ENCODE measurements around the gene ANKRD22. TPM values are rescaled to one million over a fixed set of nuclear protein-coding genes. Genes with fewer than 3 reads are reported as not detected.

ANKRD22 gene
- total RNA-seq, 2 donors from 2014 or later, result 0.21 to 5.9 TPM

DNA sequence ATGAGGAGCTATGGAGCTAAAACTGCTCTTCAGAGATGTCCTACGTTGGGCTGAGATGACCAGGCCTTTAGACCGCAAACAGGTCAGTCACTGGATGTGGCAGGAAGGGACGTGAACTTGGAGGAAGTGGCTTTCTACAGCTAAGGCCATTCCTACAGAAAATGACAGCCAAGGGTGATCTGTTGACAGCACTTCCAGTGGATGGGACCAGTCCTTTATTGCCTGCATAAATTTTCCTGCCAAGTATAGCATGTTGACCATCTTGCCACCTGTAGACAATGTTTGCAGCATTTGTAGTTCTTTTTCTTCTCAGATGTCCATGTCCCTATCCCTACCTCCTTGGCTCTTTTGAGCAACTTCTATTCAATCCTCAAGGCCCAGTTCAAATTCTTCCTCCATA, 45.7 kb downstream of the ANKRD22 start:
- H3K27ac Mint-ChIP-seq, result peak overlapping the region; percentile 17
- no peaks in the 10 kb centered on the region for H3K27me3 Mint-ChIP-seq
- no peak for ATAC-seq (replicated peaks)
- no peaks in the 10 kb centered on the region for H3K36me3 Mint-ChIP-seq (ENCODE audit: low read depth)
- no peak overlapping the region for H3K4me3 Mint-ChIP-seq
- H3K4me1 Mint-ChIP-seq, result peaks cover 11% of the 10 kb centered on the region
- H3K9me3 Mint-ChIP-seq, result no peaks in the 10 kb centered on the region

DNA sequence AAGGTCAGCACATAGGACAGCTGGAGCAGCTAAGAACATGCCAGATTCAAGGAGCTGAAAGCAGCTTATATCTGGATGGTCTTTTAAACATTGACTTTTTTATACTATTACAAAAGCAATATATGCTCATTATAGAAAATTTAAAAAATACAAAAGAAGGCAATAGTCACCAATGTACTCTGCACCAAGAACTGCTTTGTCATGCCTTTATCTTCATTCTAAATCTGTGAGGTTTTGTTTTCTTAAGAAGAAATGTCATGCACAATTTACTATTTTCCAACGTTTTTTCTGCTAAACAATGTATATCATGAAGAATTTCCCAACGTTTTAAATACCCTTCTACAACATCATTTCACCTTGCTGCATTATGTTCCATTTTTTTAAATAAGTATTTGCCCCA, 46.3 kb downstream of the ANKRD22 start:
- Mint-ChIP-seq H3K4me3 (no peak overlapping the region), H3K4me1 (peaks cover 9% of the 10 kb centered on the region), H3K36me3 (ENCODE audit: low read depth) (no peaks in the 10 kb centered on the region), H3K9me3 (no peaks in the 10 kb centered on the region), H3K27me3 (no peaks in the 10 kb centered on the region), H3K27ac (no peak overlapping the region)
- ATAC-seq (replicated peaks), result no peak

DNA sequence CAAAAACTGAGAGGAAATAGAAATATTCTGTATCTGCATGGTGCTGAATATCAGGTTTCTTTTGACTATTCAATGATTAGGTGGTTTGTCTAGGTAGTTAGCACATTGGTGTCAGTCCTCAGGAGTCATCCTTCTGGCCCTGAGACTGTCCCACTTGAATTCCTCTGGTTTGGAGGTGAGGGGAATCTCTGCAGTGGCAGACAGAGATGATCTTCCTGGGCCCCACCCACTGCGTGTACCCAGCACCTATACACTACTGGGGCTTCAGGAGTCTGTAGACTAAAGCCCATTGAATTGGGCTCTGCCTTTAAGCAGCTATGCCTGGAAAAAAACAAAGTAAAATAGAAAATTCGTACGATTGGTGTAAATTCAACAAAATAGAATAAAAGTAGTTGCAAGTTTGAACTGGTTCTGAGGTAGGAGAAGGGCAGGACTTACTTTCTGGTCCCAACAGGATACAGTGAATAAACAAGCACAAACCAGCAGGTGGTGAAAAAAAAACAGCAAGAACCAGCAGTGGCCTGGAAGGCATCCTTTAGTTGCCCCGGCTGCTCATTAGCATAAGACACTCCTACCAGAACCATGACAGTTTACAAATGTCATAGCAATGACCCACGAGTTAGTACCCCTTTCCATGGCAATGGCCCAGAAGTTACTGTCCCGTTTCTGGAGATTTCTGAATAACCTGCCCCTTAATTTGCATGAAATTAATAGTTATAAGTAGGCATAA, 47.4 kb downstream of the ANKRD22 start:
- no peaks in the 10 kb centered on the region for H3K27me3 Mint-ChIP-seq
- H3K4me1 Mint-ChIP-seq, result peaks cover 8% of the 10 kb centered on the region
- no peak overlapping the region for H3K4me3 Mint-ChIP-seq
- no peak overlapping the region for H3K27ac Mint-ChIP-seq
- no peak for ATAC-seq (replicated peaks)
- H3K36me3 Mint-ChIP-seq (ENCODE audit: low read depth), result no peaks in the 10 kb centered on the region
- no peaks in the 10 kb centered on the region for H3K9me3 Mint-ChIP-seq

DNA sequence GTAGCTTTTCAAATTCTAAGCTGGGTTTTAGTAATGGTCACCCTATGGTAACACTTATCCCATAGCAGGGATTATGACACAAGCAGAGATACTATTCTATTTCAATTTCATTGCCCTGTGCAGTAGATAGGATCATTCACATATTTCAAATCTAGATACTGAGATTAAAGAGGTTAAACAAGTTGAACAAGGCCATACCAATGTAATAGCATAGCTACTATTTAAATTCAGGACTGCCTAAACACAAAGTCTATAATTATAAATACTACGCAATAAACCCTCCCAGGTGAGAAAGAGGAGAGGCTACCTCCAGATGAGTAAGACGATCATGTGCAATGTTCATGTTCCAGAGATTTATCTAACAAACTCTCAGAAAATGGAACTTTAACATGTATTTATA, 48.0 kb downstream of the ANKRD22 start:
- no peak for ATAC-seq (replicated peaks)
- no peaks in the 10 kb centered on the region for H3K36me3 Mint-ChIP-seq (ENCODE audit: low read depth)
- no peaks in the 10 kb centered on the region for H3K27me3 Mint-ChIP-seq
- no peak overlapping the region for H3K4me3 Mint-ChIP-seq
- peaks cover 8% of the 10 kb centered on the region for H3K4me1 Mint-ChIP-seq
- H3K27ac Mint-ChIP-seq, result no peak overlapping the region
- H3K9me3 Mint-ChIP-seq, result no peaks in the 10 kb centered on the region

DNA sequence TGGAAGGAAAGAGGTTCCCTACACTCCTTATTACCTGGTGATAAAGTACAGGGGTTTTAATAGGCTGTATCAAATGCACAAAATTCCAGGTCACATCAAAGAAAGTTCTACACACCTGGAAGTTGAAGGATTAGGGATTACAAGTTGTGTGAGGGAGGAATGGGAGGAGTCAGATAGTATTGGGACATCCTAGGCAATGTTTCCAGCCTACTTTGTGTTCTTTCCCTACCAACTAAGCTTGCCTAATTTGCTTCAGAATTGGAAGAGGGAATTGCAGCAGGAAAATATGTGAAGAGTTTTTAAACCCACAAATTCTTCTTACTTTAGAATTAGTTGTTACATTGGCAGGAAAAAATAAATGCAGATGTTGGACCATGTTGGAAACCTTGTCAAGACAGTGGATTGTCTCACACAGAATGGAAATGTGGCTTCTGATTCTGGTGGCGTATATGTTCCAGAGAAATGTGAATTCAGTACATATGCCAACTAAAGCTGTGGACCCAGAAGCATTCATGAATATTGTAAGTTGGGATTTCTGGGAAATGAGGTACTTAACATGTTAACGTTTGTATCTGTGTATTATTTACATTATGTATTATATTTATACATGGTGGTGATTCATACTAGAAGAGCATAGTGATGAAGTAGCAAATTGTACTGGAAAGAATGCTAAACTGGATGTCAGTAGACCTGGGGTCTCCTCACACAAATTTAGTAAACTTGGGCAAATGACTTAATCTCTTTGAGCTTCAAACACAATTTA, 48.9 kb downstream of the ANKRD22 start, which contains the start of gene LIPM:
LIPM (plus strand) TSS at position 208 of the 763 bp plus-strand sequence; CDS start at position 375, 167 bp downstream.
- H3K9me3 Mint-ChIP-seq, result no peaks in the 10 kb centered on the region
- no peak within 1 kb of the TSS for H3K4me3 Mint-ChIP-seq
- H3K4me1 Mint-ChIP-seq, result peaks cover 8% of the 10 kb centered on the region
- H3K36me3 Mint-ChIP-seq (ENCODE audit: low read depth), result no peaks in the 10 kb centered on the region
- ATAC-seq (replicated peaks), result no peak
- no peak within 1 kb of the TSS for H3K27ac Mint-ChIP-seq
- no peaks in the 10 kb centered on the region for H3K27me3 Mint-ChIP-seq

DNA sequence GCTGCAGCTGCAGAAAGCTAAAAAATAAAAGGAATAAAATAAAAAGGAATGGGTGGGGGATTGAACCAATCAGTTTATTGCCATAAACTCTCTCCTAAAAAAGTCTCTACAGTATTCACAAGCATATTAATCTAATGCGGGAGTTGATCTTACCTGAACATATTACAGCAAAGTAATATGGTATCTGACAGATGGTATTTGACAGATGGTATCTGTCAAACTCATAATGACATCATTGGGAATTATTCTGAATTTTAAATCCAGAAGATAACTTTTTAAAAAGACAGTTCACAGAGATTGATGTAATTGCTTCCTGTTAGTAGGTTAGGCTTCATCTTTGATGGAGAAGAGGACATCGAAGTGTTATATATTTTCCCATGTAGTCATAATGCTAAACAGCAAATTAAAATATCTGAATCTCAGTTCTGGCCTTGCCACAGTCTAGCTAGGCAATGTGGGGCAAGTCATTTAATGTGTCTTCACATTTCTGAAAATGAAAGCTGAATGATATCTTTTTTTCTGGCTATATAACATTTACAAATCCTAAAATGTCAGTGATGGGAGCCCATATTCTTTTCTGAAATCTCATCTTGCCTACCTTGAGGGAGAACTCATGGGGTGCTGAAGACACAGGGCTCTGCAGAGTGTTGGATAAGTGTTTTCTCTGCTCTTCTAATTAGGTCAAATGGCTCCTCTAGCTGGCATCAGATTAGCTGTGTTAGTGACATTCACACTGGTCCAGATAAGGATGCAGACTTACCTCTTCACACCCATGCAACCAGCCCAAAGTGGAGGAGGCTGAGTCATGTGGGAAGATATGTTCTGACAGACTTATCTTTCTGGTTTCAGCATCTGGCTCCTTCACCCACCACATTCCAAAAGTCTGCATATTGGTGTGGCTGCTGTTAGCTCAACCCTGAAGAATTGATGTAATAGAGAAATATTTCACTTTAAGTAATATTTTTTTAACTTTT, 51.2 kb downstream of the ANKRD22 start:
- no peaks in the 10 kb centered on the region for H3K27me3 Mint-ChIP-seq
- H3K9me3 Mint-ChIP-seq, result no peaks in the 10 kb centered on the region
- no peak overlapping the region for H3K27ac Mint-ChIP-seq
- no peak overlapping the region for H3K4me3 Mint-ChIP-seq
- peak; percentile 93 for ATAC-seq (replicated peaks)
- H3K4me1 Mint-ChIP-seq, result peaks cover 8% of the 10 kb centered on the region
- no peaks in the 10 kb centered on the region for H3K36me3 Mint-ChIP-seq (ENCODE audit: low read depth)

DNA sequence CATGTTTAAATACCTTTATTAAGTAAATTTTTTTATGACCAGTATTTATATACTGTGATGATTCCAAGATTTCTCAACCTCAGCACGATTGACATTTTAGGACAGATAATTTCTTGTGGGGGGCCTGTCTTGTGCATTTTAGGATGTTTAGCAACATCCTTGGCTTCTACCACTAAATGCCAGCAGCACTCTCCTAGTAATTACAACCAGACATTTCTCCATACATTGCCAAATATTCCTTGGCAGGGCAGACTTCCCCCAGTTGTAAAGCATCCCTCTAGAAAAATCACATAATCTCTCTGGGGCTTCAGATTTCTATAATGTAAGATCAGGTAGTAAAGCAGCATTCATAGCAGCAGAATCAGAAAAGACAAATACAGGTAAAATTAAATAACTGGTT, 56.9 kb downstream of the ANKRD22 start:
- ATAC-seq (replicated peaks), result no peak
- H3K27ac Mint-ChIP-seq, result no peak overlapping the region

DNA sequence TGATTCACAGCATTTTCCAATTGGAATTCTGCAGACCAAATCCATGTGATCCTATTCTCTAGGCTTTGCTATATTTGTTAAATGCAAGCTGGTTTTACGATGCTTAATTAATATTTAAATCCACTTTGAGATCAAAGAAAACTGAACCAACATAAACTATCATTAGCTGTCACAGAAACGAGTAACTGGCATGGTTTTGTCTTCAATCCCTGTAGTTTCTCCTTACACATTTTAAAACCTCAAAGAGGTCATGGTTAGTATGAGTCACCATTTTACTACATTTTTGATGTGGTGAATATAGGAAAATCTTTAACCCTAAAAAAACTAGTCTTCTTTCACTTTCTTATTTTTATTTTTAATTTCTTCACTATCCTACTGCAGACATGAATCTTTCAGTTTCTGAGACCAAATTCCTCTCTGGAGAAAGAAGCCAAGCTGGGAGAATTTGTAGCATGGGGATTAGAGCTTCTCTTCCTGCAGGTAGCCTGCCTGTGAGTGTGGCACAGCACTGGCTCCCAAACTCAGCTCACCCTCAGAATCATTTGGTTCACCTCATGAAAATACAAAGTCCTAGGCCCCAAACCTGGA, 57.8 kb downstream of the ANKRD22 start:
- no peaks in the 10 kb centered on the region for H3K9me3 Mint-ChIP-seq
- H3K4me1 Mint-ChIP-seq, result peaks cover 16% of the 10 kb centered on the region
- H3K4me3 Mint-ChIP-seq, result peak overlapping the region; percentile 44
- peak overlapping the region; percentile 77 for H3K27ac Mint-ChIP-seq
- H3K27me3 Mint-ChIP-seq, result no peaks in the 10 kb centered on the region
- peak; percentile 95 for ATAC-seq (replicated peaks)
- no peaks in the 10 kb centered on the region for H3K36me3 Mint-ChIP-seq (ENCODE audit: low read depth)

More for the DNA sequence above, 56.9 kb downstream of the ANKRD22 start:
- H3K36me3 Mint-ChIP-seq (ENCODE audit: low read depth), result no peaks in the 10 kb centered on the region
- no peaks in the 10 kb centered on the region for H3K27me3 Mint-ChIP-seq
- peaks cover 16% of the 10 kb centered on the region for H3K4me1 Mint-ChIP-seq
- H3K9me3 Mint-ChIP-seq, result no peaks in the 10 kb centered on the region
- H3K4me3 Mint-ChIP-seq, result no peak overlapping the region

DNA sequence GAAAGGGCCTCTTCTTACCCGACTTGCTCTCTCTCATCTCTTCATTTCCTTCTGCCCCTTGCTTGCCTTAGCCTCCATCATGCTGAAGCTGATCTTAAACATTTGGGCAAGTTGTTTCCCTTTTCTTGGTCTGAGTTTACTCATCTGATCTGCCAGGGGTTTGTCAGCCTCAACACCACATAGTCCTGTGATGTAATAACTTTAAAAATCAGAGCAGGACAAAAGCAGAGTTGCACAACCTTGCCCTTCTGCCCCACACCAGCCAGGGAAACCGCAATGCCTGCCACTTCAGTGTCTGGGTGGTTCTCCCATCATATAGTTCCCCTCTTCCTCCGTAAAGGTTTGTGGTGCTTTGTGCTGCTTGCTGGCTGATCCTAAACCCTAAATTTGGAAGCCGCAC, 59.0 kb downstream of the ANKRD22 start:
- peak; percentile 43 for ATAC-seq (replicated peaks)
- no peaks in the 10 kb centered on the region for H3K36me3 Mint-ChIP-seq (ENCODE audit: low read depth)
- no peaks in the 10 kb centered on the region for H3K27me3 Mint-ChIP-seq
- no peaks in the 10 kb centered on the region for H3K9me3 Mint-ChIP-seq
- H3K27ac Mint-ChIP-seq, result no peak overlapping the region
- peaks cover 16% of the 10 kb centered on the region for H3K4me1 Mint-ChIP-seq
- no peak overlapping the region for H3K4me3 Mint-ChIP-seq

DNA sequence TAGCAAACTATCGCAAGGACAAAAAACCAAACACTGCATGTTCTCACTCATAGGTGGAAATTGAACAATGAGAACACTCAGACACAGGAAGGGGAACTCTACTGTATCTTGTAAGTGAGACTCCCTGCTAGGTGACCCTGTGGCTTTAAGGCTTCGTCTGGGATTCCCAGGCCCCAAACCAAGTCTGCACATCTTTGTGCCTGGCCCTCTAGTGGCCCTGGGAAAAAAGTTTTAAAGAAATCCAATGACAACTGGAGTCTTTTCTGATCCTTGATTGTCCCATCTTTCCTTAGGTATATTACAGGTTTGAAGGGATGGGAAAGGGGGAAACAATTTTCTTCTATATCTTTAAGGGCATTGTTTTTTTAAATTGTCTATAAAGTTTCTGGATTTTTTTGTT, 59.7 kb downstream of the ANKRD22 start:
- Mint-ChIP-seq H3K9me3 (no peaks in the 10 kb centered on the region), H3K27me3 (no peaks in the 10 kb centered on the region), H3K27ac (no peak overlapping the region), H3K4me3 (no peak overlapping the region), H3K4me1 (peaks cover 16% of the 10 kb centered on the region), H3K36me3 (ENCODE audit: low read depth) (no peaks in the 10 kb centered on the region)
- ATAC-seq (replicated peaks), result no peak

DNA sequence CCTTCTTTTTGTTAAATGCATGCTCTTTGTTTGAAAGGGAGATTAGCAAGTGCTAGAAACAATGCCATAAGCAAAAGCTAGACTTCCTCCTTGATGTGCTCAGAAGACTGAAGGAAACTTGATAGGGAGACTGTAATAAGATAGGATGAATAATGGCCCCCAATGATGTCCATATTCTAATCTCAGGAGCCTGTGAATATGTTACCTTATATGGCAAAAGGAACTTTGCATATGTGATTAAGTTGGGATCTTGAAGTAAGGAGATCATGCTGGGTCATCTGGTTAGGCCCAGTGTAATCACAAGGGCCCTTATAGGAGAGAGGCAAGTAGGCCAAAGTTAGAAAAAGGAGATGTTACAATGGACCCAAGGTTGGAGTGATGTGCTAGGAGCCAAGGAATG, 62.7 kb downstream of the ANKRD22 start:
- ATAC-seq (replicated peaks), result no peak
- Mint-ChIP-seq H3K36me3 (ENCODE audit: low read depth) (no peaks in the 10 kb centered on the region), H3K9me3 (no peaks in the 10 kb centered on the region), H3K4me1 (peaks cover 11% of the 10 kb centered on the region), H3K27me3 (peaks cover 3% of the 10 kb centered on the region), H3K27ac (no peak overlapping the region), H3K4me3 (no peak overlapping the region)

DNA sequence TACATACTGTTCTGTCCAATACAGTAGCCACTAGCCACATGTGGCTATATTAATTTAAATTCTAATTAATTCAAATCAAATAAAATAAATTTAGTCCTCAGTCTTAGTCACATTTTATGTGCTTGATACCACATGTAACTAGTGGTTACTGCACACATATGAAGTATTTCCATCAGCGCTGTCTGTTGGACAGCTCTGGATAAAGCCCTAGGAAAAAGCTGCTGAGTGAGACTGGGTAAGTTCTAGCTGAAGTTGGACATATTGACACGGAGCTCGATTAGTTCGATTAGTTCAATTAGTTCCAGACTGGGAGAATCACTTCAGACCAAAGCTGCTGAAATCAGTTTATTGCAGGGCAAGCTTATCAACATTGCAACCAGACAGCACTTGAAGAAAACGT, 64.2 kb downstream of the ANKRD22 start:
- H3K27me3 Mint-ChIP-seq, result peaks cover 3% of the 10 kb centered on the region
- H3K27ac Mint-ChIP-seq, result no peak overlapping the region
- H3K9me3 Mint-ChIP-seq, result no peaks in the 10 kb centered on the region
- ATAC-seq (replicated peaks), result no peak
- H3K36me3 Mint-ChIP-seq (ENCODE audit: low read depth), result no peaks in the 10 kb centered on the region
- H3K4me3 Mint-ChIP-seq, result no peak overlapping the region
- H3K4me1 Mint-ChIP-seq, result no peaks in the 10 kb centered on the region

DNA sequence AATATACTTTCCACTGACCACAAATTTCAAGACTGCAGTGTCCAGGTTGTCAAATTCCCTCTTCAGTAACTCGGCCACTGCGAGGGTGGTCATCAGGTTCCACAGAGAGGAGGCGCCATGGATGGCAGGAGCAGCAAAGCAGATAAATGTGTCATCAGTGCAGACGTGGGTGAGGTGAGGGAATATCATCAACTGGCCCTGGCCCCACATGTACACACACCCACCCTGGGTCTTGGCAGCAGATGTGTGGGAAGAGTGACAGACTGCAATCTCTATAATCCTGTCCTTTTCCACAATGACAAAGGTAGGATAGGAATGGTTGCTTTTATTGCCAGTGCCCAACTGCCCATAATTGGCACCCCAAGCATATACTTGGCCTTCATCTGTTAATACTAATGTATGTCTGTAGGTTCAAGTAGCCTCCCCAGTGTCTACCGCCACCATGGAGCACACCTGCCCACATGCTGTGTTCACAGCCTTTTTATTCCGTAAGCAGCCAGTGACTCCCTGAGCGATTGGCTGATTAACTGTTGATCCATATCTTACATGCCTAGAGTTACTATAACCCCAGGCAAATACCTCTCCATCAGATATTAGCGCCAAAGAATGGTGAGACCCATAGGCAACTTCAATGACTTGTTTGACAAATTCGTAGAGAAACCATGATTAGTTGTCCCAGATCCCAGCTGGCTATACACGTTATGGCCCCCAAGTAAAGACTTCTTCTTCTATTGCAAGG, 65.4 kb downstream of the ANKRD22 start:
- Mint-ChIP-seq H3K4me3 (no peak overlapping the region), H3K36me3 (ENCODE audit: low read depth) (no peaks in the 10 kb centered on the region), H3K27ac (no peak overlapping the region), H3K4me1 (no peaks in the 10 kb centered on the region), H3K27me3 (peaks cover 3% of the 10 kb centered on the region), H3K9me3 (no peaks in the 10 kb centered on the region)
- no peak for ATAC-seq (replicated peaks)
